ENCODE data around the gene ASTN1.

- no peak for TF ChIP-seq POLR2AphosphoS5 (IDR thresholded peaks at IDR 0.05; ENCODE audit: low read depth, low read length)
- TF ChIP-seq TAF1 (IDR thresholded peaks at IDR 0.05; ENCODE audit: borderline replicate concordance, insufficient read depth, low read length): no peak
- TF ChIP-seq, protein P1, sequence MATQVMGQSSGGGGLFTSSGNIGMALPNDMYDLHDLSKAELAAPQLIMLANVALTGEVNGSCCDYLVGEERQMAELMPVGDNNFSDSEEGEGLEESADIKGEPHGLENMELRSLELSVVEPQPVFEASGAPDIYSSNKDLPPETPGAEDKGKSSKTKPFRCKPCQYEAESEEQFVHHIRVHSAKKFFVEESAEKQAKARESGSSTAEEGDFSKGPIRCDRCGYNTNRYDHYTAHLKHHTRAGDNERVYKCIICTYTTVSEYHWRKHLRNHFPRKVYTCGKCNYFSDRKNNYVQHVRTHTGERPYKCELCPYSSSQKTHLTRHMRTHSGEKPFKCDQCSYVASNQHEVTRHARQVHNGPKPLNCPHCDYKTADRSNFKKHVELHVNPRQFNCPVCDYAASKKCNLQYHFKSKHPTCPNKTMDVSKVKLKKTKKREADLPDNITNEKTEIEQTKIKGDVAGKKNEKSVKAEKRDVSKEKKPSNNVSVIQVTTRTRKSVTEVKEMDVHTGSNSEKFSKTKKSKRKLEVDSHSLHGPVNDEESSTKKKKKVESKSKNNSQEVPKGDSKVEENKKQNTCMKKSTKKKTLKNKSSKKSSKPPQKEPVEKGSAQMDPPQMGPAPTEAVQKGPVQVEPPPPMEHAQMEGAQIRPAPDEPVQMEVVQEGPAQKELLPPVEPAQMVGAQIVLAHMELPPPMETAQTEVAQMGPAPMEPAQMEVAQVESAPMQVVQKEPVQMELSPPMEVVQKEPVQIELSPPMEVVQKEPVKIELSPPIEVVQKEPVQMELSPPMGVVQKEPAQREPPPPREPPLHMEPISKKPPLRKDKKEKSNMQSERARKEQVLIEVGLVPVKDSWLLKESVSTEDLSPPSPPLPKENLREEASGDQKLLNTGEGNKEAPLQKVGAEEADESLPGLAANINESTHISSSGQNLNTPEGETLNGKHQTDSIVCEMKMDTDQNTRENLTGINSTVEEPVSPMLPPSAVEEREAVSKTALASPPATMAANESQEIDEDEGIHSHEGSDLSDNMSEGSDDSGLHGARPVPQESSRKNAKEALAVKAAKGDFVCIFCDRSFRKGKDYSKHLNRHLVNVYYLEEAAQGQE (IDR thresholded peaks at IDR 0.05; ENCODE audit: insufficient read depth in 1 of 2, low read depth in 2 of 2, low read length in 2 of 2): no peak
- TF ChIP-seq SIN3A (IDR thresholded peaks at IDR 0.05; ENCODE audit: borderline replicate concordance, insufficient read depth, low read length): no peak
- no peak for TF ChIP-seq FOXP2 (optimal IDR thresholded peaks at IDR 0.05; ENCODE audit: borderline replicate concordance, extremely low read depth, extremely low read length, insufficient read depth)
These were observed 313.6 kb downstream of the ASTN1 start for GRCh38 chr1:176850871-176851270.
